GM19099 (cell line): ENCODE results near the gene TFF2.

ENCODE experiments used
- POLR2A ChIP-seq: IDR thresholded peaks from 3 replicates; pipeline ENCODE4 v1.6.1; 2011; ENCODE audit warnings: low read depth; ENCODE audit not compliant: insufficient read length; ENCODE audit errors: extremely low read depth

Gene TFF2

DNA sequence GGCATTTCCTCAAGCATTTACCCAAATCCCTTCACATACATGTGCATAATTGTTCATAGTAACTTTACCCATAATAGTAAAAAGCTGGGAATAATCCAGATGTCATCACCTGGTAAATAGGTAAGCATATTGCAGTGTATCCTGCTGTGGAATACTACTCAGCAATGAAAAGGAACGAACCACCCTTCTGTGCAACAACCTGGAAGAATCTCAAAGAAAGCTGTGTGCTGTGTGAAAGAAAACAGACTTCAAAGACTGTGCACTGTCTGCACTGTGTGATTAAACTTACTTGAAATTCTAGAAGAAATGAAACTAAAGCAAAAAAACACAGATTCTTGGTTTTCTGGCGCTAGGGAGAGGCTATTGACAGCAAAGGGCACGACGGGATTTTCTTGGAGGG is 13.5 kb downstream of the TFF2 start:
- no peak for TF ChIP-seq POLR2A

DNA sequence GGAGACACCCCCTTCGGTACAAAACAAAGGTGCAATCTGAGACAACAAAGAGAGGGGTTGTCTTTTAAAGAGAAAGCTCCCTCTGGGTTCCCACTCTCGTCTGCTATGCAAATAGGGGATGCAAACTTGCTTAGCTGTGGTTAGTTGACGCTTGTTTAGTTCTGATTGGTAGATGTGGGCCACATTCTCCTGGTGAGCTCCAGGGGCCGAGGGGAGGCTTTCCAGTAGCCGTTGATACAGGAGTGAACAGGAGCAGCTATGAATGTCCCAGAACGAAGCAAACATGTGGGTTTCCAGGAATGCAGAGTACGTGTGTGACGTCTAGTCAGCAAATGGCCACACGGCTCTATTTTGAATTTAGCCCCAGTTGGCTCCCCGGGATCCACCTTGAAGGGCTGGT is 14.7 kb downstream of the TFF2 start:
- no peak for TF ChIP-seq POLR2A

DNA sequence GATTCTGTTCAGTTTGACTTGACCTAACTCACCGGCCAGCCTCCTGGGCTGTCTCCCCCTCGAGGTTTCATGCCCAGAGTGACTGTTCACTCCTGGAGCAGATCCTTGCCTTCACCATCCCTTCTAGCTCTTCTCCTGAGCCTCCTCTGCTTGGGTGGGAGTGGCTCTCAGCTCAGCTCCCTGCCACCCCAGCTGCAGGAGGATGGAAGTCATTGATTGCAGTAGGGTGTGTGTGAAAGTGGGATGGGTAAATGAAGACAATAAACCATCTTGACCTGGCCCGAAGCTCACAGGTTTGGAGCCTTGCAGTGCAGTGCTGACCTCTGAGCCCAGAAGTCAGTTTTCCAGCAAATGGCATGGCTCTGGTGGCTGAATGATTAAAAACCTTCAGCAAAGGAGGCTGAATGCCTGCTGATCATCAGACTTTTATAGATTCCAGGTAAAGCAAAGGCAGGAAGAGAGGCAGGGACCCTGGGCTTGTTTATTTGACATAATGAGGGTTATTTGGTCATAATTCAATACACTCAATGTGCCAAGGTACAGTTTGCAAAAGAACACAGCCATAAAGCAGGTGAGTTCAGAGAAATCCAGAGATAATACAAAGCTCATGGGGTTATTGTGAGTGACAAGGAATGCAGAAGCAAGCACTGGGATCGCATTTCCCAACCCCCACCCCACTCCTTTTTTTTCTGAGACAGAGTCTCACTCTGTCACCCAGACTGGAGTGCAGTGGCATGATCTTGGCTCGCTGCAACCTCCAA is 18.1 kb downstream of the TFF2 start:
- no peak for TF ChIP-seq POLR2A

DNA sequence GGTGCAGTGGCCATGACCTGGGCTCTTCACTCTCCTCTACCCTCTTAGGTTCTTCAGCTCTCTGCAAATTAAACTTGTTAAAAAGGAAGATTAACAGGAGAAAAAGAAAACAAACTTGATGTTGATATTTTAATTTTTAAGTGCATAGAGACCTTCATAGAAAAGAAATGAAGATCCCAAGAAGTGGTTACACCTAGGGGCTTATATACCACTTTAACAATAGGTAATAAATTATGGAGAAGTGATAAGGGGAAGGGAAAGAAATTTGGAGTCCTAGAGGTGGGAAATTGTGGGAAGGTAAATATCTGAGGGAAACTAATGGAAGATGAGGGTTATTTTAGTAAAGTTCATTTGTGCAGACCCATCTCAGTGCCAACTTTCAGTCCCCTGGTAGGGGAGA is 19.1 kb downstream of the TFF2 start:
- no peak for TF ChIP-seq POLR2A

DNA sequence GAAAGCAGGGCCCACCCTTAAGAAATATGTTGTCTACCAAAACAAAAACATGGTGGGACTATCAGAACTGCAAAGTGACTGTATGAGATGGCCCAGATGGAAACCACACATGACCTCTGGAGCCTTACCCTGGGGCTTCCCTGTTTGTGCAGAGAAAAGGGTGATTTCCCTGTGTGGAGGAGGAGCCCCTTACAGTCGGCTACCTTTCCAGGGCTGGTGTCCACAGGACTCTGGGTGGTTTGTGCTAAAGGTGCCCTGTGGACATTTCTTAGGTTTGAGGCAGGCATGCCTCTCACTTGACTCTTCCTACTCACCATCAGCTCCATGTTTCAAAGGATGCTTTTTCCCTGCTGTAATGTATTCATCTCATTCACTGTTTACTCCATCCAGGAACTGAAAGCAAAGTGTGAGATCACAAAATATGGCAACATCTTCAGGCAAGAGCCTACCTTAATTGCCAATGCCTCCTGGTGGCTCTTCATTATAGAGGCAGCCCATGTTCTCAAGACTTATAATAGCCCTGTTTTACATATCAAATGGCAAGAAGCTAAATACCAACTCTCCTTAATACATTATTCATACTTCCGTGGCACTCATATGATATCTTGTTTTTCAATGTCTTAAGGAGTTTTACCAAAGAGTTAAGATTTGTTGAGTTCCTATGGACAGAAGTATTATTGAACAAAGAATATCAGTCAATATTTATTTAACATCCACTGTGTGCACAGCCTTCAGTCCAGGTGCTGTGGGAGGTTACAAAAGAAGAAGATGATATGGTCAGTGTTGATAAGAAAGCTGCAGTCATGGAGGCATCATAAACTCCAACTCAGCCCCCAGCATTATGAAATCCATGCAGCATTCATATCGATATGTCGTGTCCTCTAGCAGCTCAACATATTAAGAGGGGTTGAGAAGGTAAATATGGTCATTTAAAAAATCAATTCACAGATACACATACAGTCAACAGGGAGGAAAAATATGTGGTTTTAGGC is 20.1 kb downstream of the TFF2 start:
- TF ChIP-seq POLR2A = no peak

DNA sequence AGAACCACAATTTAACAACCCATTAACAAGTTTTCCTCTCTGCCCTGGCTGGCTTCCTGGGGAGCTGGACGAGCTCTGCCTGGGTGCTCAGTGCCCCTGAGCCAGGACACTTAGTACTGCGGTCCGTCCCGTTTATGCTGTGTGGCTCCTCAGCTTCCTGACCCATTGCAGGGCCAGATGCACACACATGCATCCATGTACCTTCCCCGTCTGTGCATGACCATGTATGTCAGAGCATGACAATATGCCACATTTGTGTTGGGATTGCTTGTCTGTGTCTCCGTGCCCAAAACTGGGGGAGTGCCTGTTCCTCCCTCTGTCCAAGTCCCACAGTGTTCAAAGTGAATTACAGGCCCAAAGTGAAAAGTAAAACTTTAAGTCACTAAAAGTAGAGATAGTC is 25.9 kb downstream of the TFF2 start:
- TF ChIP-seq POLR2A = no peak

DNA sequence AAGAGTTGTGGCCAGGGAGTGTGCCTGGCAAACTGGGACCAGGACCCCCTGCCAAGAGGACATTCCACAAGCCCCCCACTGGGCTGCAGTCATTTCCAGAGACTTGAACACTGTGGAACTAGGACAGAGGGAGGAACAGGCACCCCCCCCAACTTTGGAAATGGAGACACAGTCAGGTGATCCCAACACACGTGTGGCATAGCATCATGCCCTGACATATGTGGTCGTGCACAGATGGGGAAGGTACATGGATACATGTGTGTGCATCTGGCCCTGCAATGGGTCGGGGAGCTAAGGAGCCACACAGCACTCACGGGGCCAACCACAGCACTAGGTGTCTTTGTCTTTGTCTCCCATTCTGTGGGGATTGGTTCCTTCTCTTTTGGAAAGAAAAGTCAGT is 28.9 kb downstream of the TFF2 start:
- no peak for TF ChIP-seq POLR2A

DNA sequence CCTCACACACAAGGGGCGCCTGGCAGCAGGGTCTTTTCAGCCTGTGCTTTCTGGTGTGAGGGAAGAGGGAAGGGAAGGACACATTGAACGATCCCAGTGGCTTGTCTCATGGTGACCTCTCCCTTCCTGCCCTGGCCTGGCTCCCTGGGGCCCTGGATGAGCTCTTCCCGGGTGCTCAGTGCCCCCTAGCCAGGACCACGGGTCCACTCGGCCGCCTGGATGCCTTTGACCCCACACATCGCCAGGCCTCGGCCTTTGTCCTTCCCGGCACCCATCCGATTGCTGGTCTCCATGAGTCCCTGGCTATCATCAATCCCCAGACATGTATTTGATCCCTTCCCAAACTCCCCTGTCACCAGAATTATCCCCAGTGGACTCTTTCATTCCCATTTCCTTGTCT is 29.6 kb downstream of the TFF2 start:
- no peak for TF ChIP-seq POLR2A

DNA sequence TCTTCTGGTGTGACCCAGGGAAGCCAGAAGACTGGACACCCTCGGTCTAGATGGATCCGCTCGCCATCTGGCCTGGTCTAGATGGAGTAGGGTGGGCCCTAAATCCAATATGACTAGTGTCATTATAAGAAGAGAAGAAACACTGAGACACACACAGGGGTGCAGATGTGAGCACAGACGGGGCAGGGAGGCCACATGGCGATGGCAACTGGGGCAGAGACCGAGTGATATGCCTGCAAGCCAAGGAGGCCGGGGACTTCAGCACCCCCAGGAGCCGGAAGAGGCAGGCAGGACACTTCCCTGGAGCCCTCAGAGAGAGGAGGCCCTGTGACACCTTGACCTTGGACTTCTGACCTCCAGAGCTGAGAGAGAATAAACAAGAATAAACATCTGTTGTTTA is 30.0 kb downstream of the TFF2 start:
- no peak for TF ChIP-seq POLR2A

DNA sequence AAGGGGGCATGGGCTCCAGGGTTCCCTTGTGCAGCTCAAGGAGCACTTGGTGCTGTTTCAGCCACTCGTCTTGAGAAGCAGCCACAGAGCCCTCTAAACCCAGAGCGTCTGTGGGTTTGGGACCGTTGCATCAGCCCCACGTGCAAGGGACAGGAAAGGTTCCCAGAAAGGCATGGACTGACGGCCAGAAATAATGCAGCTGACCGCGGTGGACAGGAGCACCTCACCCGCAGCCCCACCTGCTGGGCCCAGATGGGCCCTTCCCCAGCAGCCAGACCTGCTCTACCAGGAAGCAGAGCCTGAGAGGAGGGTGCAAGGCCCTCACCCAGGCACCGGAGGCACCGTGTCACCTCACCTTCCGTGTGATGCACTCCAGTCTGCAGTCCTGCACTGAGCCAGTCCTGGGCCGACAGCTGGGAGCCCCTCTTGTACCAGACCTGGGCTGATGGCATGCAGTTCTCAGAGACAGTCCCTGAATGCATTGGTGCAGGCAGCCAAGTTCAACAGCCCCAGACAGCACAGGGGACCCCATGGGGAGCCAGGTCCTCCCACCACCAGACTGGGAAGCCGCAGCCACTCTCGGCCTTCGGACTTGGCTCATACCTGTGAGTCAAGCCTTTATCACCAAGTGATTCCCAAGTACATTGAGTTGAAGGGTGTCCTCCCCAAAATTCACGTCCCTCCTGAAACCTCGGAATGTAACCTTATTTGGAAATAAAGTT is 30.8 kb downstream of the TFF2 start:
- no peak for TF ChIP-seq POLR2A

DNA sequence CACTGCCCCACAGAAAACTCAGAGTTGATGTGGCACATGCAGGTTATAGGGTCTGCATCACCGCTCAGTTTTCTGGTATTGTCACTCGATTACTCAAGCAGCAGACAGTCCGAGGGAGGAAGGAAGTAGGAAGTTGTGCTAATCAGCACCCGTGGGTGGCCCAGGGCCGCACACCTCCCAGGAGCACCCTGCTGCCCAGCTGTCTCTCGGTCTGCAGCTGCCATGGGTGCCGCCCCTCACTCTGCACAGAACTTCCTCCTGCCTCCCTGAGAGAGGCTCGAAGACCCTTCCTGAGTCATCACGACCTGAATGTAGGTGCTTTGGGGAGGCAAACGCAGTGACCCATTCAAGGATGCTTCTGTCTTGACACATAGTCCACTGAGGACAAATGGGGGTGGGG is 31.4 kb downstream of the TFF2 start:
- no peak for TF ChIP-seq POLR2A

DNA sequence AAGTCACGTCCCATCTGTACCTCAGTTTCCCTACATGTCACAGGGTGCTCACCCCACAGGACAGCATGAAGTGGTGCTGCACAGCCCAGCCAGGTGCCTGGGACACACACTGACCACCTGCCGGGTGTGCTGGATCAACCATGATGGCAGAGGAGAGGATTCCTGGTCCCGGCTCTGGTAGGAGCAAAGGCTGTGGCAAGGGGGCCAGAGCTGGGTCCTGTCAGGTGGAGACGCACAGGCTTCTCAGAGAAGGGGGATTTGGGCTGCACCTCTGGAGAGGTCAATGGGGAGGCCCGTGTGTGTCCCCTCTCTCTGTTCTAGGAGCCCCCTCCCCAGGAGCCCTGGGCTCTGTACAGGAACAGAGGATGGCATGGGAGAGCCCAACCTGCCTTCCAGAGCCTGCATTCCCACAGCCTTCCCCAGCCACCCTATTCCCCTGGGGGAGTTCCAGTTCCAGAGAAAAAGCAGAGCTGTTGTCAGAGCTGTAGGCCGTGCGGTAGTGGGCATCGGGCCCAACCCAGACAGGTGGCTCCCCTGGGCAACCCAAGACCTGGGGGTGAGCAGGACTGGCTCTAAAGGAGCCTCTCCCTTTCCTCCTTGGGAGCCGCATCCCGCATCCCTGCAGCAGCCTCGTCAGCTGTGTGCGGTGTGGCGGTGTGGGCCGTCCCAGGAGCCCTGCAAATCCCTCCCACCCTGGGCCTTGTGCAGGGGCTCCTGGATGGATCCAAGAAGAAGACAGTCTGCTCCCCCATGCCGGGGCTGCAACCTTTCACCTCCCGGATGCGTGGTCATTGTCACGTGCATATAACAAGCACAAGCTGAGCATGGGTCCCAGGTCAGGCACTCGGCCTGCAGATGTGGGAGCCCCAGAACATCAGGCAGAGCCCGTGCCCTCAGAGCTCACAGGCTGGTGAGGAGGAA is 32.7 kb downstream of the TFF2 start:
- no peak for TF ChIP-seq POLR2A

DNA sequence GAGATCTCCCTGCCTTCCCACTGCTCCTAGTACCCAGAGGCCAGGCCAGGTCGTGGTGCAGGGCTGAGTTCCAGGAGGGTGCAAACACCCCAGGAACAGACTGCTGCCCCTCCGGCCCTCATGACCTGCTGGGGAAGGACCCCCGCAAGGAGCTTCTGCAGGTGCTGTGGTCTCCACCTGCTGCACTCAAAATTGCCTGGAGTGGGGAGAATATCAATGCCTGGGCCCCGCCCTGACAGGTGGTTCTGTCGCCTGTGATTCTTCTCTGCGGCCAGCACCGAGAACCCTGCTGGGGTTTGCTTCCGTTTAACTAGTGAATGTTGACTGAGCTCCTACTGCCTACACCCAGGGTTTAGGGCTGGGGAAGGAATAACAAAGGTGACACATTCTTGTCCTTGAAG is 33.5 kb downstream of the TFF2 start:
- no peak for TF ChIP-seq POLR2A

DNA sequence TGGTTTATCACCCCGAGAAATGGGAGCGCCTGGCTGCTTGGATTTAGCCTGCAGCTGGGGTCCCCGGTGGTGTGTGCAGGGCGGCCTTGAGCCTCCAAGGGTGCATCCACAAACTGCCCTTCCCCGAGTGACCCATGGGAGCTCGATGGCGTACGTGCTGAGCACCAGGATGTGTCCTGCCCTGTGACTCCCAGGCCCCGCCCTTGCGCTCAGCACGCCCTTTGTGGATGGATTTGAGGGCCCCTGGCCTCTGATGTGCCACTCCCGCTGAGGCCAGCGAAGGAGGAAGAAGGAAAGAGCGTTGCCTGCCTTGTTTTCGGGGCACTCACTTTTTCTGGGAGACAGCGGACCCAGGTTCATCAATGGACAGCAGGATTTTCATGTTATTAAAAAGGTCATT is 33.9 kb downstream of the TFF2 start:
- TF ChIP-seq POLR2A = no peak
